LNCaP clone FGC (cell line): ENCODE measurements around the gene CCDC7.
A peak's percentile ranks its signal among the peaks of the same experiment; 100 is the strongest.
"Not testable (repeated sequence)": the region's sequence is repeated elsewhere in the genome, so short reads cannot be mapped to it uniquely, and the experiment has no call there.

Source experiments
- DNase-seq: peaks from one replicate; pipeline ENCODE4 v3.0.0-alpha.2; 2011; ENCODE audit warnings: low read depth
- H3K4me3 ChIP-seq: 2 replicates; pipeline ENCODE4 v1.5.1; 2011; ENCODE audit warnings: mild to moderate bottlenecking, low read depth, low read length, control low read depth
- TF ChIP-seq, protein P1 (sequence below): IDR thresholded peaks from 2 replicates; pipeline ENCODE4 v1.5.1; 2012; ENCODE audit warnings: mild to moderate bottlenecking; ENCODE audit not compliant: control insufficient read depth, insufficient read depth; ENCODE audit errors: extremely low read depth

Gene CCDC7

DNA sequence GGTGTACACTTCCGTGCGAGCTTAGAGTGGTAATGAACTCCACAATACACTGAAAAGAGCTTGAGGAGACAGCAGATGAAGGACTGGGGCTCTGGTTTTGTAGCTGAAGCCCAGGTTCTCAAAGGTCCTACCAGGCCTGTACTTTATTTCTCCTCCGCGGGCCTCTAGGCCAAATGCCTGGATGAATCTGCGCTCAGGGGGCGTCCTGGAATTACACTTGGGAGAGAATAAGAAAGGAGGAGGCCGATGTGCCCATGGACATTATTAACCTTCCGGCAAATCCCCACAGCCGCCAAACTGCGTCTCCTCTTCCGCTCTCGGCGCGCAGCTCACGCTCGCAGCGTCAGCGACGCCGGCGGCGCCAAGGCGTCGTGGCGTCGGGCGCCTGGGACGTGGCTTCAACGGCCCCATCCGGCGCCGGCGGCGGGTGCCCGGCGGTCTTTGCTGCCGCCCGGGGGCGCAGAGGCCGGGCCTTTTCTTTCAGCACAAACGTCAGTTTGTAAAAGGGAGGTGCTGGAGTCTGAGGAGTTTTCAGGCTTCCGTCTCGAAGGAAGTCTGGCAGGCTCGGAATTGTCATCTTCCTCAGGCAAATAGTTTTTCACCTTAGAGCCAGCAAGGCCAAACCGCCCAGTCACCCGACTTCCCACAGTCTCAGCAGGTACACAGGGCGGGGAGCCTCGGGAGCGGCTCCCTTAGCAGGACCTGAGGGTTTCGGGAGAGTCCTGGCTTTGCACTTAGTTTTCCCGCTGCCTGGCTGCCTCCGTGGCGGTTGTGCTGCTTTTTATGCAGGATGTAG lies at the start of gene CCDC7:
Gene CCDC7, plus strand, starts transcription at position 401 of the 796 bp plus-strand sequence. CDS start 5,503 bp downstream, outside the sequence.
- TF ChIP-seq, protein P1, sequence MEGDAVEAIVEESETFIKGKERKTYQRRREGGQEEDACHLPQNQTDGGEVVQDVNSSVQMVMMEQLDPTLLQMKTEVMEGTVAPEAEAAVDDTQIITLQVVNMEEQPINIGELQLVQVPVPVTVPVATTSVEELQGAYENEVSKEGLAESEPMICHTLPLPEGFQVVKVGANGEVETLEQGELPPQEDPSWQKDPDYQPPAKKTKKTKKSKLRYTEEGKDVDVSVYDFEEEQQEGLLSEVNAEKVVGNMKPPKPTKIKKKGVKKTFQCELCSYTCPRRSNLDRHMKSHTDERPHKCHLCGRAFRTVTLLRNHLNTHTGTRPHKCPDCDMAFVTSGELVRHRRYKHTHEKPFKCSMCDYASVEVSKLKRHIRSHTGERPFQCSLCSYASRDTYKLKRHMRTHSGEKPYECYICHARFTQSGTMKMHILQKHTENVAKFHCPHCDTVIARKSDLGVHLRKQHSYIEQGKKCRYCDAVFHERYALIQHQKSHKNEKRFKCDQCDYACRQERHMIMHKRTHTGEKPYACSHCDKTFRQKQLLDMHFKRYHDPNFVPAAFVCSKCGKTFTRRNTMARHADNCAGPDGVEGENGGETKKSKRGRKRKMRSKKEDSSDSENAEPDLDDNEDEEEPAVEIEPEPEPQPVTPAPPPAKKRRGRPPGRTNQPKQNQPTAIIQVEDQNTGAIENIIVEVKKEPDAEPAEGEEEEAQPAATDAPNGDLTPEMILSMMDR, result peak; percentile 61
- peak within 1 kb of the TSS; percentile 89 for H3K4me3 ChIP-seq

DNA sequence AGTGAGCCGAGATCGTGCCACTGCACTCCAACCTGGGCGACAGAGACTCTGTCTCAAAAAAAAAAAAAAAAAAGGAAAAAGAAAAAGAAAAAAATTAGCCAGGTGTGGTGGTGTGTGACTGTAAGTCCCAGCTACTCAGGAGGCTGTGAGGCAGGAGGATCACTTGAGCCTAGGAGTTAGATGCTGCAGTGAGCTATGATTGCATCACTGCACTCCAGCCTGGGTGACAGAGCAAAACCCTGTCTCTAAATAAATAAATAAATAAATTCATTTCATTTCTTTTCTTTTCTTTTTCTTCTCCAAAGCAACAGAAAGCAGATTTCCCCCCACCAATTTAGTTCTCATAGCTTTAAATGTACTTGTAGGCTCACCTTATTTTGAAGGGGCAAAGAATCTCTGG lies 48.8 kb upstream of the CCDC7 start:
- DNase-seq, result not testable (repeated sequence)

More for the DNA sequence above, at the start of gene CCDC7:
- DNase-seq, result peak; percentile 69

DNA sequence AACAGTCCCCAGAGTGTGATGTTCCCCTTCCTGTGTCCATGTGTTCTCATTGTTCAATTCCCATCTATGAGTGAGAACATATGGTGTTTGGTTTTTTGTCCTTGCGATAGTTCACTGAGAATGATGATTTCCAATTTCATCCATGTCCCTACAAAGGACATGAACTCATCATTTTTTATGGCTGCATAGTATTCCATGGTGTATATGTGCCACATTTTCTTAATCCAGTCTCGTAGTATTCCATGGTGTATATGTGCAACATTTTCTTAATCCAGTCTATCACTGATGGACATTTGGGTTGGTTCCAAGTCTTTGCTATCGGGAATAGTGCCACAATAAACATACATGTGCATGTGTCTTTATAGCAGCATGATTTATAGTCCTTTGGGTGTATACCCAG lies 46.2 kb upstream of the CCDC7 start:
- DNase-seq, H3K4me3 ChIP-seq: not testable (repeated sequence)

More for the DNA sequence above, 48.8 kb upstream of the CCDC7 start:
- not testable (repeated sequence) for H3K4me3 ChIP-seq

DNA sequence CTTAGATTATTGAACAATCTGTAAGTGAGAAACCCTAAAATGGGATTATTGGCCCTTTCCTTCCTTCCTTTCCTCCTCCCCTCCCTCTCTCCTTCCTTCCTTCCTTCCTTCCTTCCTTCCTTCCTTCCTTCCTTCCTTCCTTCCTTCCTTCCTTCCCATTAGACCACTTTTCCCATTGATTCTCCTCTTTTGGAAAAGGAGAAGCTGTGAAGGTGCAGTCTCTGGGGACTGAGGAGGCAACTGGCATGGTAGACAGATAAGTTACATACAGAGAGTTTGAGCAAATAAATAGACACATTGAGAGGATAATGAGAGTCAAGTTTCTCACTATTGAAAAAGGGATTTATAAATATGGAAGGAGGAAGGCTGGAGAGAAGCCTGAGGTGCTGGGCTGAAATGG lies 45.0 kb upstream of the CCDC7 start:
- H3K4me3 ChIP-seq, result no peak overlapping the region
- TF ChIP-seq, protein P1, result no peak
- no peak for DNase-seq

DNA sequence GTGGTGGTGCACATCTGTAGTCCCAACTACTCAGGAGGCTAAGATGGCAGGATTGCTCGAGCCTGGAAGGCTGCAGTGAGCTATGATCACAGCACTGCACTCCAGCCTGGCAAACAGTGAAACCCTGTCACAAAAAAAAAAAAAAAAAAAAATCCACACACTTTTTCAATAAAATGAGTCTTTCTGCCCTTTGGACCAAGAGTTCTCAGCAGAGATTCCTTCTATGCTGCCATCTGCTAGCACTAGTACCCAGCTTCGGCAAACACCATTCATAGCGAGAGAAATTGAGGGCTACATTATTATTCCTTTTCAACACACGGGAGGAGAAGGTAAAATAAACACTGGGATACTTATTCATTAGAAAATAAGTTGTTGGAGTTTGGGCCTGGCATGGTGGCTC lies 43.4 kb upstream of the CCDC7 start:
- no peak overlapping the region for H3K4me3 ChIP-seq
- TF ChIP-seq, protein P1, result no peak
- DNase-seq, result no peak

DNA sequence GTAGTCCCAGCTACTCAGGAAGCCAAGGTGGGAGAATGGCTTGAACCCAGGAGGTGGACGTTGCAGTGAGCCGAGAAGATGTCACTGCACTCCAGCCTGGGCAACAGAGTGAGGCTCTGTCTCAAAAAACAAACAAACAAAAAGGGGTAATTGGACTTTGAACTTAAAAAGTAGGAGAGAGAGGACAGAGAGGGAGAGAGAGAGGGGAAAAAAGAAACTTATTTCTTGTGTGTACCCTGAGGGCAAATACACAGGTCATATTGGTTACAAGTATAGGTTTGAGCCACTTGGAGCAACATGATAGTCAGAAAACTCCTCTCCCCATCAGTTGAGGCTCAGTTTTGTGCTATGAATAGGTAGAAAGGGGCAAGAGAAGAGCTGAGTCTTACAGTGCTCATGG lies 42.8 kb upstream of the CCDC7 start:
- no peak overlapping the region for H3K4me3 ChIP-seq
- DNase-seq, result no peak
- TF ChIP-seq, protein P1, result no peak

DNA sequence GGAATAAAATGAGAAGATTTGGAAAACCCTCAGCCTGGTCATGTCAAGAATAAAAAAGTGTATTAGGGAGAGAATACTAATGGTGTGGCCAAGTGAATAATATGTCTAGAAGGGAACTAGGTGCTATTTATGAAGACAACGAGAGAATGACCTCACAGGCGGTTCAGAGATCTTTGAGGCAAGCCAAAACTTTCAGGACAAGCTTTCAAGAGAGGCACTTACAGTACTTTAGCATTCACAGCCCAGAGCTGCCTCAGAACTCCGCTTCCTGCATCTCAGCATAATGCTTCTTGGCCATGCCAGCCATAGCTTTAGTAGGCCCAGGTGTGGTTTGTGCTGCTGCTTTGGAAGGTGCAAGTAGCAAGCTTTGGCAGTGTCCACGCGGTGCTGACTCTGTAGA lies 37.2 kb upstream of the CCDC7 start:
- DNase-seq, result no peak
- no peak overlapping the region for H3K4me3 ChIP-seq
- TF ChIP-seq, protein P1, result no peak

DNA sequence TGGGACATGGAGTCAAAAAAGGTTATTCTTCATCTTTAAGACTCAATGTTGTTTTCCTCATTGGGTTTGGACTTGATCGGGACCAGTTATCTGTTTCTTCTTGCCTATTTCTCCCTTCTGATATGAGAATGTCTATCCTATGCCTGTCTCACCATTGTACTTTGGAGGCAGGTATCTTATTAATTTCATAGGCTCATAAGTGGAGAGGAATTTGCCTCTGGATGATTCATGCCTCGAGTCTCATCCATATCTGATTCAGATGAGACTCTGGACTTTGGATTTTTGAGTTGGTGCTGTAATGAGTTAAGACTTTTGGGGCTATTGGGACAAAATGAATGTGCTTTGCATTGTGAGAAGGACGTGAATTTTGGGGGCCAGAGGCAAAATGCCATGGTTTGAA lies 36.2 kb upstream of the CCDC7 start:
- H3K4me3 ChIP-seq, result no peak overlapping the region
- TF ChIP-seq, protein P1, result no peak
- DNase-seq, result no peak
